Measurements from ENCODE around the gene SASH1. TPM values are rescaled to one million over a fixed set of nuclear protein-coding genes. Genes with fewer than 3 reads are reported as not detected.

Gene SASH1
- total RNA-seq, 1 donor from 2014 or later: 61.3 TPM

DNA sequence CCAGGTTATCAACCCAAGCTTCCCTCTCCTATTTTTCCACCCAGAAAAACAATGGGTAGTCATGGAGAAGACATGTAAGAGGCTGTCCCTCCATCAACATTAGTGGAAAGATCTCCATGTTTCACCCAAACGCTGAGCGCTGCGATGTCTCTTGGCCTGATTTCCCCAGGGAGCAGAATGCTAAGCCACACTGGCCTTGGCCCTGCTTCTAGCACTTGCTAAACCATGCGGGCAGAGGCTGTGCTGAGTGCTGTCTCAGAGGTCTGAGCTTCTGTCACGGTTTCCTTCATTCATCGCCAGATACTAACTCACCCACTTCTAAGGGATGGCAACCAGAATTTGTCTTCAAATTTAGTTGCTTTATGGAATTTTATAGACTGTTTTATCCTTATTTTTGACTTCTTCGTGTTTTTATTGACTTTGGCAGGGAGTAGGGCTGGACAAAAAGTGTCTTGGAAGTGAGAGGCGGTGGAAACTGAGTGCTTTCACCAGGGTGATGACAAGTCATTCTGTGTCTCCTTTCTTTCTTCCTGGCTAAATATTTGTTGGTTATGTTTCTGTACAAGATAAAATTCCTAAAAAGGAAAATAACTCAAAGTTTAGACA is 222.8 kb downstream of the SASH1 start:
- TF ChIP-seq, protein P1, sequence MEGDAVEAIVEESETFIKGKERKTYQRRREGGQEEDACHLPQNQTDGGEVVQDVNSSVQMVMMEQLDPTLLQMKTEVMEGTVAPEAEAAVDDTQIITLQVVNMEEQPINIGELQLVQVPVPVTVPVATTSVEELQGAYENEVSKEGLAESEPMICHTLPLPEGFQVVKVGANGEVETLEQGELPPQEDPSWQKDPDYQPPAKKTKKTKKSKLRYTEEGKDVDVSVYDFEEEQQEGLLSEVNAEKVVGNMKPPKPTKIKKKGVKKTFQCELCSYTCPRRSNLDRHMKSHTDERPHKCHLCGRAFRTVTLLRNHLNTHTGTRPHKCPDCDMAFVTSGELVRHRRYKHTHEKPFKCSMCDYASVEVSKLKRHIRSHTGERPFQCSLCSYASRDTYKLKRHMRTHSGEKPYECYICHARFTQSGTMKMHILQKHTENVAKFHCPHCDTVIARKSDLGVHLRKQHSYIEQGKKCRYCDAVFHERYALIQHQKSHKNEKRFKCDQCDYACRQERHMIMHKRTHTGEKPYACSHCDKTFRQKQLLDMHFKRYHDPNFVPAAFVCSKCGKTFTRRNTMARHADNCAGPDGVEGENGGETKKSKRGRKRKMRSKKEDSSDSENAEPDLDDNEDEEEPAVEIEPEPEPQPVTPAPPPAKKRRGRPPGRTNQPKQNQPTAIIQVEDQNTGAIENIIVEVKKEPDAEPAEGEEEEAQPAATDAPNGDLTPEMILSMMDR (conservative IDR thresholded peaks at IDR 0.05): no peak
- DNase-seq (ENCODE audit: extremely low spot score, unreplicated experiment): no peak
- Mint-ChIP-seq H3K4me3 (no peak overlapping the region), H3K4me1 (ENCODE audit: unreplicated experiment) (no peaks in the 10 kb centered on the region), H3K9me3 (no peaks in the 10 kb centered on the region), H3K27ac (no peak overlapping the region), H3K27me3 (peaks cover 17% of the 10 kb centered on the region), H3K36me3 (no peaks in the 10 kb centered on the region)

DNA sequence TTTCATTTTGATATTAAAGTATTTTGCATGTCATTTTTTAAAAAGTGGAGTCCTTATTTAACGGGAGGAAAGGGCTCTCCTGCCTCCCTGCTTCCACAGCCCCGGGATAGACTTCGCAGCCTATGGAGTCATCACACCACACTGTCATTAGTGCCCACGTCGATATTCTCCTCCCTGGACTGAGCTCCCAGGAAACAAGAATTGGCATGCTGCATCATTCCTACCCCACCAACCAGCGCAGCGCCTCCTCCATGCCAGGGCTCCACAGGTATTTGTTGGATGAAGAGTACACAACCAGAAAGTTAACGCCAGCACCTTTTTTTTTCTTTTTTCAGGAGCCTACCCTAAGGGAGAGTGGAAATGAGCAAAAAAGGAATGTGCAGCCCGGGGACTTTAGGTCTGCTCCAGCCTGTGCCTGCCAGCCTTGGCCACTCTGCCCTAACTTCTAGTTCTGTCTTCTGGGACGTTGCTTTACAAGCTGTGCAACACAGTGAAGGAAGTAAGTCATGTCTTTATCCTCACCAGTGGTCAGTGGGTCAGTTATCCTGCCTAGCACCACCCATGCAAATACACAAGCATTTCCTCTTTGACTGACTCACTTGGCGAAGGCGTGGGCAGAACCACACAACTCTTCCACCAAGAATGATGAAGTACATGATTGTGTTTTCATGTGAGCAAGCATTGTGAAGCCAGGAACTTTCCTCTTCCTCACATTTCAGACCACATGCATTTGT is 223.5 kb downstream of the SASH1 start:
- Mint-ChIP-seq H3K36me3 (no peaks in the 10 kb centered on the region), H3K4me3 (no peak overlapping the region), H3K9me3 (no peaks in the 10 kb centered on the region), H3K4me1 (ENCODE audit: unreplicated experiment) (no peaks in the 10 kb centered on the region), H3K27me3 (peaks cover 17% of the 10 kb centered on the region), H3K27ac (no peak overlapping the region)
- TF ChIP-seq, protein P1 (conservative IDR thresholded peaks at IDR 0.05): no peak
- no peak for DNase-seq (ENCODE audit: extremely low spot score, unreplicated experiment)

DNA sequence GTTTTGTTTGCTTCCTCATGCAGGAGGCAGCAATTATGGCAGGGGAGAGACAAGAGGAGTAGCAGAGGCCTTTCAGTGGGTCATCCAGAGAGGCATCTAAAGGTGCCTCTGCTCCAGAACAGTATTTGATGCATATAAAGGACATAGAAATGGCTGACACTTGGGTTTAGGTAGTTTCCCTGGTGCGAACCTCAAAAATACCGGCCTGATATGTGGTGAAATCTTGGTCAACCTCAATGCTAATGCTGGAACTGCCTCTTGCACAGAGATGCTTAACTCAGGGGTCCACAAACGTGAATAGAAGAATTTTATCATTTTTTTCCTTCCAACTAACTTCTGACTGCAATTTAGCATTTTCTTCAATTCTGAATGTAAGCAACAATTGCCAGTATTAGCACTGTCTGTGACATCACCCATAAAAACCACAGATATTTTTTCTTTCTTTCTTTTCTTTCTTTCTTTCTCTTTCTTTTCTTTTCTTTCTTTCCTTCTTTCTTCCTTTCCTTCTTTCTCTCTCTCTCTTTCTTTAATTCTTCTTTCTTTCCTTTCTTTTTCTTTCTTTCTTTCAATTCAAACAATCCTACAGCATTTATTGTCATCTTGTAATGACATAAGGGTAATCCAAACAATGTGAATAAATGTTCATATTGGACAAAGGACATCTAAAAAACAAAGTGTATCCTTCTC is 224.2 kb downstream of the SASH1 start:
- H3K27me3 Mint-ChIP-seq: peaks cover 17% of the 10 kb centered on the region
- TF ChIP-seq, protein P1 (conservative IDR thresholded peaks at IDR 0.05): no peak
- no peak overlapping the region for H3K27ac Mint-ChIP-seq
- no peak overlapping the region for H3K4me3 Mint-ChIP-seq
- no peak for DNase-seq (ENCODE audit: extremely low spot score, unreplicated experiment)
- H3K4me1 Mint-ChIP-seq (ENCODE audit: unreplicated experiment): no peaks in the 10 kb centered on the region
- no peaks in the 10 kb centered on the region for H3K9me3 Mint-ChIP-seq
- H3K36me3 Mint-ChIP-seq: no peaks in the 10 kb centered on the region

DNA sequence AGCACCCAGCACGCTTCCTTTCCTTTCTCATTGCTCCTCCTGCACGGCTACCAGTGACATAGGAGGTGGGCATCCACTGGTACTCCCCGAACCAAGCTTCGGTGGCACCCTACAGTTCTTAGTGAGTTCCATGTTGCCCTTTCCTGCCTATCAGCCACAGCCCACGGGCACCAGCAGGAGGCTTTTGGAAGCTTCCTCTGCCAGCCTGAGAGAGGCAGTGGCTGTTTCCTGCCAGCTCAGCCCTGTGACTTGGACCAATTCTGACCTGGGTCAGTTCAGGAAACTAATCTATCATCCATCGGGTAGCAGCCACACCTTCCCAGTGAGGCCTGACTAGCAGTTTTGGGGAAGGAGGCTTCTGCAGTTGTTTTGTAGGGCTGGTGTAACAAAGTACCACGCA is 227.8 kb downstream of the SASH1 start:
- TF ChIP-seq, protein P1 (conservative IDR thresholded peaks at IDR 0.05): no peak
- Mint-ChIP-seq H3K4me3 (no peak overlapping the region), H3K4me1 (ENCODE audit: unreplicated experiment) (no peaks in the 10 kb centered on the region), H3K36me3 (no peaks in the 10 kb centered on the region), H3K27me3 (peaks cover 6% of the 10 kb centered on the region), H3K9me3 (no peaks in the 10 kb centered on the region), H3K27ac (no peak overlapping the region)
- no peak for DNase-seq (ENCODE audit: extremely low spot score, unreplicated experiment)

DNA sequence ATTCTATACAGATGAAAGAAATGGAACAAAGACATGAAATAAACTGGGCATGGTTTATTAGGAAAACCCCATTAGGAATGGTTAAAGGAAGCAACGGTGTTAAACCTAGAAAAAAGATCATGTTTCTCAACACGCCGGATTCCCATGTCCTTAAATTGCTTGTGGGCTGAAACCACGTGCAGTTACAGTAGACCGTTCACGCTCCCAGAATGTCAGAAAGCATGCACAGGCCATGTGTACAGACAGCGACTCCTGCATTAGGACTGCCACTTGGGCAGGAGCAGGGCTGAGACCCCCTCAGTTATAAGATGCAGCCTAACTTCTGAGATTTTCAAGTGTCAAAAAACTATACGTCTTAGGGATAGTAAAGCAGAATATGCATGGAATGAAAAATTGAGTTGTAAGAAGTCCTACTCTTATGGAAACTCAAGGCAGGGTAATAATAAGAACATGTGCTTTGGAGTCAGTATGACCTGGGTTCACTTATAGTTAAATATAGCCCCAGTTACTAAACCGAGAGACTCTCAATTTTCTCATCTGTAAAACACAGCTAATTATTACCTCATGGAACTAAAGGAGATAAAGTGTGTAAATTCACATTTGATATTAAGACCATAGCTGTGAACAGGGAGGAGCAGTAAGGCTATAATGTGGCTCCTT is 230.2 kb downstream of the SASH1 start:
- Mint-ChIP-seq H3K27ac (no peak overlapping the region), H3K9me3 (no peaks in the 10 kb centered on the region), H3K27me3 (peaks cover 14% of the 10 kb centered on the region), H3K36me3 (no peaks in the 10 kb centered on the region), H3K4me3 (no peak overlapping the region), H3K4me1 (ENCODE audit: unreplicated experiment) (no peaks in the 10 kb centered on the region)
- TF ChIP-seq, protein P1 (conservative IDR thresholded peaks at IDR 0.05): no peak
- no peak for DNase-seq (ENCODE audit: extremely low spot score, unreplicated experiment)

Measured in type B pancreatic cell (in vitro differentiated cells).